HL-60 (cell line): ENCODE data around the gene DHX16.

Experiments used
- CTCF ChIP-seq: IDR thresholded peaks from one replicate; pipeline ENCODE4 v1.5.1; 2011; ENCODE audit warnings: low read length, control low read depth, inconsistent platforms; ENCODE audit not compliant: insufficient read depth
- GABPA ChIP-seq: IDR thresholded peaks from 2 replicates; pipeline ENCODE4 v1.6.1; 2012; ENCODE audit warnings: low read depth
- POLR2AphosphoS5 ChIP-seq: IDR thresholded peaks from 2 replicates; pipeline ENCODE4 v1.6.1; 2012; ENCODE audit warnings: low read depth
- REST ChIP-seq: IDR thresholded peaks from 2 replicates; pipeline ENCODE4 v1.6.1; 2012; ENCODE audit warnings: low read depth; ENCODE audit not compliant: insufficient replicate concordance
- SPI1 ChIP-seq: IDR thresholded peaks from 2 replicates; pipeline ENCODE4 v1.6.1; 2012; ENCODE audit warnings: low read depth, mild to moderate bottlenecking, borderline replicate concordance

GRCh38 chr6:30703011-30703410, 30.2 kb upstream of the DHX16 start:
- TF ChIP-seq CTCF, result no peak
- no peak for TF ChIP-seq POLR2AphosphoS5
- TF ChIP-seq REST, result no peak
- TF ChIP-seq GABPA, result no peak
- TF ChIP-seq SPI1, result no peak
